ENCODE measurements around the gene MAP4K2. TPM values are rescaled to one million over a fixed set of nuclear protein-coding genes. Genes with fewer than 3 reads are reported as not detected.

The MAP4K2 gene
- total and polyA plus RNA-seq, 2 experiments from 2014 or later = 9.9 to 42.6 TPM

DNA sequence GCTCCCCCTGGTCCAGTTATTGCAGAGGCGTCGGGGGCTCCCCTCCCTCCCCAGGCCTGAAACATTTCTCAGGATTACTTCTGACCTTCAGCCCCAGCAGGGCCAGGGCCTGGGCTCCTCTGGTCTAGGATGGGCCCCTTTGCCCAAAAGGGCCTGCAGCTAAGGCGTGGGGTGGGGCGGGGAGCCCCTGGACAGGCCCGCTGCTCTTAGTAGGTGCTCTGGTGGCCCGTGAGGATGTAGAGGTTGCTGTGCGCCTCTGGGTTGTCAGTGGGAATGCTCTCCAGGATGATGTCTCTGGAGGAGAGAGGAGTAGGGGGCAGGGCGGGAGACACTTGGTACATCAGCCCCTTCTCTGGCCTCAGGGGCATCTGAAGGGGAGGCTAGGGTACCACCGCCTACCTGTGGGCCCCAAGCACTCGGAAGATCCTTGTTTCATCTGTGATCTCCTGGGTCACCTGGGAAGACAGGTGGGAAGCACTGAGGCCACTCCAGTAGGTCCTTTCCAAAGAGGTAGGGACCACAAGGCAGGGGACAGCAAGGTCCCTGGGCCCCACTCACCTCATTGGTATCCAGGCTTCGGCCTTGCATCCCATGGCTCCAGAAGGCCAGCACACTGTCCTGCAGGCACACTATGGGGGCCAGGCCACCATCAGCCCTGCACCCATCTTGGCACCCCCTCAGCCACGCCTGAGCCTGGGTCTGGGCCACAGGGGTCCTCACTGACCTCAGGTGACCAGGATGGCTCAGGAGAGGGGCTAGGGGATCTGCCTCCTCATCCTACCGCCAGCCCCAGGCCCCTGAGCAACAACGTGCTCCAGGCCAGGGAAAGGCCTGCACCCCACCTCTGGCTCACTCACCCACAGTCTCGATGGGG lies 13.4 kb downstream of the MAP4K2 start:
- H4K20me1 ChIP-seq (replicated peaks; ENCODE audit: insufficient read depth) = no peaks in the 10 kb centered on the region
- peaks cover 7% of the 10 kb centered on the region for H3K27me3 Mint-ChIP-seq (ENCODE audit: insufficient read depth, low read depth, poor library complexity)
- H3K27ac ChIP-seq (ENCODE audit: low read depth) = no peak overlapping the region
- no peaks in the 10 kb centered on the region; the same call in 2 of the 3 replicates for H3K4me1 Mint-ChIP-seq
- no peaks in the 10 kb centered on the region for H3K9me3 Mint-ChIP-seq
- H3K9me2 ChIP-seq (ENCODE audit: insufficient read depth) = no peaks in the 10 kb centered on the region
- DNase-seq (ENCODE audit: low spot score) = no peak
- H3K36me3 ChIP-seq (ENCODE audit: insufficient read depth) = no peaks in the 10 kb centered on the region
- TF ChIP-seq ZNF114 (CRISPR knock-in tag; IDR thresholded peaks at IDR 0.05) = no peak
- TF ChIP-seq ZNF331 (CRISPR knock-in tag; IDR thresholded peaks at IDR 0.05; ENCODE audit: low read depth) = no peak
- TF ChIP-seq STAT1 (IDR thresholded peaks at IDR 0.05; ENCODE audit: unreplicated experiment) = no peak
- TF ChIP-seq, protein P1, sequence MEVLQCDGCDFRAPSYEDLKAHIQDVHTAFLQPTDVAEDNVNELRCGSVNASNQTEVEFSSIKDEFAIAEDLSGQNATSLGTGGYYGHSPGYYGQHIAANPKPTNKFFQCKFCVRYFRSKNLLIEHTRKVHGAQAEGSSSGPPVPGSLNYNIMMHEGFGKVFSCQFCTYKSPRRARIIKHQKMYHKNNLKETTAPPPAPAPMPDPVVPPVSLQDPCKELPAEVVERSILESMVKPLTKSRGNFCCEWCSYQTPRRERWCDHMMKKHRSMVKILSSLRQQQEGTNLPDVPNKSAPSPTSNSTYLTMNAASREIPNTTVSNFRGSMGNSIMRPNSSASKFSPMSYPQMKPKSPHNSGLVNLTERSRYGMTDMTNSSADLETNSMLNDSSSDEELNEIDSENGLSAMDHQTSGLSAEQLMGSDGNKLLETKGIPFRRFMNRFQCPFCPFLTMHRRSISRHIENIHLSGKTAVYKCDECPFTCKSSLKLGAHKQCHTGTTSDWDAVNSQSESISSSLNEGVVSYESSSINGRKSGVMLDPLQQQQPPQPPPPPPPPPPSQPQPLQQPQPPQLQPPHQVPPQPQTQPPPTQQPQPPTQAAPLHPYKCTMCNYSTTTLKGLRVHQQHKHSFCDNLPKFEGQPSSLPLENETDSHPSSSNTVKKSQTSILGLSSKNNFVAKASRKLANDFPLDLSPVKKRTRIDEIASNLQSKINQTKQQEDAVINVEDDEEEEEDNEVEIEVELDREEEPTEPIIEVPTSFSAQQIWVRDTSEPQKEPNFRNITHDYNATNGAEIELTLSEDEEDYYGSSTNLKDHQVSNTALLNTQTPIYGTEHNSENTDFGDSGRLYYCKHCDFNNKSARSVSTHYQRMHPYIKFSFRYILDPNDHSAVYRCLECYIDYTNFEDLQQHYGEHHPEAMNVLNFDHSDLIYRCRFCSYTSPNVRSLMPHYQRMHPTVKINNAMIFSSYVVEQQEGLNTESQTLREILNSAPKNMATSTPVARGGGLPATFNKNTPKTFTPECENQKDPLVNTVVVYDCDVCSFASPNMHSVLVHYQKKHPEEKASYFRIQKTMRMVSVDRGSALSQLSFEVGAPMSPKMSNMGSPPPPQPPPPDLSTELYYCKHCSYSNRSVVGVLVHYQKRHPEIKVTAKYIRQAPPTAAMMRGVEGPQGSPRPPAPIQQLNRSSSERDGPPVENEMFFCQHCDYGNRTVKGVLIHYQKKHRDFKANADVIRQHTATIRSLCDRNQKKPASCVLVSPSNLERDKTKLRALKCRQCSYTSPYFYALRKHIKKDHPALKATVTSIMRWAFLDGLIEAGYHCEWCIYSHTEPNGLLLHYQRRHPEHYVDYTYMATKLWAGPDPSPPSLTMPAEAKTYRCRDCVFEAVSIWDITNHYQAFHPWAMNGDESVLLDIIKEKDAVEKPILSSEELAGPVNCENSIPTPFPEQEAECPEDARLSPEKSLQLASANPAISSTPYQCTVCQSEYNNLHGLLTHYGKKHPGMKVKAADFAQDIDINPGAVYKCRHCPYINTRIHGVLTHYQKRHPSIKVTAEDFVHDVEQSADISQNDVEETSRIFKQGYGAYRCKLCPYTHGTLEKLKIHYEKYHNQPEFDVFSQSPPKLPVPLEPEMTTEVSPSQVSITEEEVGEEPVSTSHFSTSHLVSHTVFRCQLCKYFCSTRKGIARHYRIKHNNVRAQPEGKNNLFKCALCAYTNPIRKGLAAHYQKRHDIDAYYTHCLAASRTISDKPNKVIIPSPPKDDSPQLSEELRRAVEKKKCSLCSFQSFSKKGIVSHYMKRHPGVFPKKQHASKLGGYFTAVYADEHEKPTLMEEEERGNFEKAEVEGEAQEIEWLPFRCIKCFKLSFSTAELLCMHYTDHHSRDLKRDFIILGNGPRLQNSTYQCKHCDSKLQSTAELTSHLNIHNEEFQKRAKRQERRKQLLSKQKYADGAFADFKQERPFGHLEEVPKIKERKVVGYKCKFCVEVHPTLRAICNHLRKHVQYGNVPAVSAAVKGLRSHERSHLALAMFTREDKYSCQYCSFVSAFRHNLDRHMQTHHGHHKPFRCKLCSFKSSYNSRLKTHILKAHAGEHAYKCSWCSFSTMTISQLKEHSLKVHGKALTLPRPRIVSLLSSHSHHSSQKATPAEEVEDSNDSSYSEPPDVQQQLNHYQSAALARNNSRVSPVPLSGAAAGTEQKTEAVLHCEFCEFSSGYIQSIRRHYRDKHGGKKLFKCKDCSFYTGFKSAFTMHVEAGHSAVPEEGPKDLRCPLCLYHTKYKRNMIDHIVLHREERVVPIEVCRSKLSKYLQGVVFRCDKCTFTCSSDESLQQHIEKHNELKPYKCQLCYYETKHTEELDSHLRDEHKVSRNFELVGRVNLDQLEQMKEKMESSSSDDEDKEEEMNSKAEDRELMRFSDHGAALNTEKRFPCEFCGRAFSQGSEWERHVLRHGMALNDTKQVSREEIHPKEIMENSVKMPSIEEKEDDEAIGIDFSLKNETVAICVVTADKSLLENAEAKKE (CRISPR knock-in tag; IDR thresholded peaks at IDR 0.05) = no peak
- TF ChIP-seq, protein P2, sequence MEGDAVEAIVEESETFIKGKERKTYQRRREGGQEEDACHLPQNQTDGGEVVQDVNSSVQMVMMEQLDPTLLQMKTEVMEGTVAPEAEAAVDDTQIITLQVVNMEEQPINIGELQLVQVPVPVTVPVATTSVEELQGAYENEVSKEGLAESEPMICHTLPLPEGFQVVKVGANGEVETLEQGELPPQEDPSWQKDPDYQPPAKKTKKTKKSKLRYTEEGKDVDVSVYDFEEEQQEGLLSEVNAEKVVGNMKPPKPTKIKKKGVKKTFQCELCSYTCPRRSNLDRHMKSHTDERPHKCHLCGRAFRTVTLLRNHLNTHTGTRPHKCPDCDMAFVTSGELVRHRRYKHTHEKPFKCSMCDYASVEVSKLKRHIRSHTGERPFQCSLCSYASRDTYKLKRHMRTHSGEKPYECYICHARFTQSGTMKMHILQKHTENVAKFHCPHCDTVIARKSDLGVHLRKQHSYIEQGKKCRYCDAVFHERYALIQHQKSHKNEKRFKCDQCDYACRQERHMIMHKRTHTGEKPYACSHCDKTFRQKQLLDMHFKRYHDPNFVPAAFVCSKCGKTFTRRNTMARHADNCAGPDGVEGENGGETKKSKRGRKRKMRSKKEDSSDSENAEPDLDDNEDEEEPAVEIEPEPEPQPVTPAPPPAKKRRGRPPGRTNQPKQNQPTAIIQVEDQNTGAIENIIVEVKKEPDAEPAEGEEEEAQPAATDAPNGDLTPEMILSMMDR (conservative IDR thresholded peaks at IDR 0.05; ENCODE audit: low read depth in 2 of 2) = no peak
- TF ChIP-seq, protein P3, sequence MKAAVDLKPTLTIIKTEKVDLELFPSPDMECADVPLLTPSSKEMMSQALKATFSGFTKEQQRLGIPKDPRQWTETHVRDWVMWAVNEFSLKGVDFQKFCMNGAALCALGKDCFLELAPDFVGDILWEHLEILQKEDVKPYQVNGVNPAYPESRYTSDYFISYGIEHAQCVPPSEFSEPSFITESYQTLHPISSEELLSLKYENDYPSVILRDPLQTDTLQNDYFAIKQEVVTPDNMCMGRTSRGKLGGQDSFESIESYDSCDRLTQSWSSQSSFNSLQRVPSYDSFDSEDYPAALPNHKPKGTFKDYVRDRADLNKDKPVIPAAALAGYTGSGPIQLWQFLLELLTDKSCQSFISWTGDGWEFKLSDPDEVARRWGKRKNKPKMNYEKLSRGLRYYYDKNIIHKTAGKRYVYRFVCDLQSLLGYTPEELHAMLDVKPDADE (IDR thresholded peaks at IDR 0.05) = no peak
- no peak for TF ChIP-seq POLR2AphosphoS5 (IDR thresholded peaks at IDR 0.05; ENCODE audit: low read depth)
- TF ChIP-seq, protein P4, sequence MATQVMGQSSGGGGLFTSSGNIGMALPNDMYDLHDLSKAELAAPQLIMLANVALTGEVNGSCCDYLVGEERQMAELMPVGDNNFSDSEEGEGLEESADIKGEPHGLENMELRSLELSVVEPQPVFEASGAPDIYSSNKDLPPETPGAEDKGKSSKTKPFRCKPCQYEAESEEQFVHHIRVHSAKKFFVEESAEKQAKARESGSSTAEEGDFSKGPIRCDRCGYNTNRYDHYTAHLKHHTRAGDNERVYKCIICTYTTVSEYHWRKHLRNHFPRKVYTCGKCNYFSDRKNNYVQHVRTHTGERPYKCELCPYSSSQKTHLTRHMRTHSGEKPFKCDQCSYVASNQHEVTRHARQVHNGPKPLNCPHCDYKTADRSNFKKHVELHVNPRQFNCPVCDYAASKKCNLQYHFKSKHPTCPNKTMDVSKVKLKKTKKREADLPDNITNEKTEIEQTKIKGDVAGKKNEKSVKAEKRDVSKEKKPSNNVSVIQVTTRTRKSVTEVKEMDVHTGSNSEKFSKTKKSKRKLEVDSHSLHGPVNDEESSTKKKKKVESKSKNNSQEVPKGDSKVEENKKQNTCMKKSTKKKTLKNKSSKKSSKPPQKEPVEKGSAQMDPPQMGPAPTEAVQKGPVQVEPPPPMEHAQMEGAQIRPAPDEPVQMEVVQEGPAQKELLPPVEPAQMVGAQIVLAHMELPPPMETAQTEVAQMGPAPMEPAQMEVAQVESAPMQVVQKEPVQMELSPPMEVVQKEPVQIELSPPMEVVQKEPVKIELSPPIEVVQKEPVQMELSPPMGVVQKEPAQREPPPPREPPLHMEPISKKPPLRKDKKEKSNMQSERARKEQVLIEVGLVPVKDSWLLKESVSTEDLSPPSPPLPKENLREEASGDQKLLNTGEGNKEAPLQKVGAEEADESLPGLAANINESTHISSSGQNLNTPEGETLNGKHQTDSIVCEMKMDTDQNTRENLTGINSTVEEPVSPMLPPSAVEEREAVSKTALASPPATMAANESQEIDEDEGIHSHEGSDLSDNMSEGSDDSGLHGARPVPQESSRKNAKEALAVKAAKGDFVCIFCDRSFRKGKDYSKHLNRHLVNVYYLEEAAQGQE (IDR thresholded peaks at IDR 0.05; ENCODE audit: unreplicated experiment) = no peak
- no peak for TF ChIP-seq EZH2phosphoT487 (IDR thresholded peaks at IDR 0.05; ENCODE audit: unreplicated experiment)
- TF ChIP-seq JUNB (IDR thresholded peaks at IDR 0.05; ENCODE audit: unreplicated experiment) = no peak
- TF ChIP-seq CREB1 (CRISPR knock-in tag; IDR thresholded peaks at IDR 0.05; ENCODE audit: low read depth) = no peak
- no peak for TF ChIP-seq EZH2 (IDR thresholded peaks at IDR 0.05; ENCODE audit: low read depth, unreplicated experiment)
- no peak for TF ChIP-seq NANOG (IDR thresholded peaks at IDR 0.05; ENCODE audit: borderline replicate concordance)
- no peaks in the 10 kb centered on the region for H3K79me2 ChIP-seq (replicated peaks; ENCODE audit: insufficient read depth)
- no peak overlapping the region for H3K4me3 Mint-ChIP-seq
- no peak overlapping the region for H3K4me3 ChIP-seq
- H3K4me2 ChIP-seq = no peak overlapping the region
- ATAC-seq = no peak
- no peaks in the 10 kb centered on the region for H3K27me3 ChIP-seq (ENCODE audit: insufficient read depth)
- H2AFZ ChIP-seq = no peak overlapping the region
- no peaks in the 10 kb centered on the region for H3K36me3 Mint-ChIP-seq (ENCODE audit: low read depth)
- H3F3A ChIP-seq (replicated peaks; ENCODE audit: low read depth) = 0 out of 2 replicates have a peak, but pooled peaks cover 2% of the 10 kb centered on the region
- no peaks in the 10 kb centered on the region for H3K4me1 ChIP-seq (ENCODE audit: insufficient read depth)
- no peak overlapping the region for H3K27ac Mint-ChIP-seq
